Karpas-422 (cell line): ENCODE results near the gene PTPRG. TPM values are rescaled to one million over a fixed set of nuclear protein-coding genes. Genes with fewer than 3 reads are reported as not detected.

Experiments used
- DNase-seq: peaks from one replicate; pipeline ENCODE4 v3.0.0-alpha.2; 2015
- H2AFZ ChIP-seq: fragments of 200-600 bp; sonication (generic); 2 replicates; pipeline ENCODE4 v1.6.1; 2014; ENCODE audit warnings: antibody characterized with exemption, low read length, mixed read lengths
- H3K27ac ChIP-seq: fragments of 200-600 bp; sonication (generic); 2 replicates; pipeline ENCODE4 v1.5.1; 2014; ENCODE audit warnings: mild to moderate bottlenecking, low read length, moderate library complexity
- H3K27me3 ChIP-seq: fragments of 200-600 bp; sonication (generic); 2 replicates; pipeline ENCODE4 v1.6.1; 2014; ENCODE audit warnings: low read length, mixed read lengths
- H3K36me3 ChIP-seq: fragments of 200-600 bp; sonication (generic); 2 replicates; pipeline ENCODE4 v1.6.1; 2014; ENCODE audit warnings: low read length, mixed read lengths; ENCODE audit not compliant: insufficient read depth
- H3K4me1 ChIP-seq: fragments of 200-600 bp; sonication (generic); 2 replicates; pipeline ENCODE4 v1.6.1; 2014; ENCODE audit warnings: mild to moderate bottlenecking, low read length, mixed read lengths
- H3K4me2 ChIP-seq: fragments of 200-600 bp; sonication (generic); 2 replicates; pipeline ENCODE4 v1.6.1; 2014; ENCODE audit warnings: low read length, low read depth, mild to moderate bottlenecking; ENCODE audit not compliant: poor library complexity, severe bottlenecking
- H3K4me3 ChIP-seq: fragments of 200-600 bp; sonication (generic); 2 replicates; pipeline ENCODE4 v1.5.1; 2014; ENCODE audit warnings: mild to moderate bottlenecking, antibody characterized with exemption, low read length, mixed read lengths
- H3K79me2 ChIP-seq: fragments of 200-600 bp; sonication (generic); 2 replicates; pipeline ENCODE4 v1.6.1; 2014; ENCODE audit warnings: mild to moderate bottlenecking, low read length, mixed read lengths
- H3K9ac ChIP-seq: fragments of 200-600 bp; sonication (generic); 2 replicates; pipeline ENCODE4 v1.6.0; 2014; ENCODE audit warnings: low read length
- H3K9me2 ChIP-seq: fragments of 200-600 bp; sonication (generic), shearing (Covaris generic); replicated peaks from 2 replicates; pipeline ENCODE4 v1.6.0; 2014; ENCODE audit warnings: mild to moderate bottlenecking, low read length, moderate library complexity; ENCODE audit not compliant: insufficient read depth
- H3K9me3 ChIP-seq: fragments of 300-700, 200-600 bp; sonication (generic); 2 replicates; pipeline ENCODE4 v1.6.1; 2014; ENCODE audit warnings: low read length, mixed read lengths
- H4K20me1 ChIP-seq: fragments of 200-600 bp; sonication (generic); 2 replicates; pipeline ENCODE4 v1.6.1; 2014; ENCODE audit warnings: mild to moderate bottlenecking, antibody characterized with exemption, low read length, low read depth; ENCODE audit not compliant: insufficient read depth
- total RNA-seq: library from RNA; depleted of rRNA; stranded (reverse); fragments of >200 nt; shearing (Covaris generic); gene quantifications from 2 replicates; pipeline ENCODE4 v1.2.3, GENCODE V29; 2014; ENCODE audit warnings: low replicate concordance

PTPRG gene
- total RNA-seq, 1 experiment from 2014 or later = not detected

DNA sequence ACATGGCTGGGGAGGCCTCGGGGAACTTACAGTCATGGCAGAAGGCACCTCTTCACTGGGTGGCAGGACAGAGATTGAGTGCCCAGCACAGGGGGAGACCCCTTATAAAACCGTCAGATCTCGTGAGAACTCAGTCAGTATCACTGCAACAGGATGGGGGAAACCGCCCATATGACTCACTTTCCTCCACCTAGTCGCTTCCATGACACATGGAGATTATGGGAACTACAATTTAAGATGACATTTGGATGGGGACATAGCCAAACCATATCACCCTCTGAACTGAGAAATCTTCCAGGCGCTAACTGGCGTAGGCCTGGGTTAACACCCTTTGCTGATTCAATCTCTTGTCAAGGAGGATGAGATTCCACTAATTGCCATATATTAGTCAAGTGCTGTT lies 419.7 kb downstream of the PTPRG start:
- Histone ChIP-seq H3K79me2 (no peaks in the 10 kb centered on the region), H3K36me3 (no peaks in the 10 kb centered on the region), H3K4me1 (no peaks in the 10 kb centered on the region), H3K4me2 (no peak overlapping the region), H2AFZ (no peak overlapping the region), H3K9me3 (no peaks in the 10 kb centered on the region), H3K4me3 (no peak overlapping the region), H4K20me1 (no peaks in the 10 kb centered on the region), H3K27ac (no peak overlapping the region), H3K9ac (no peak overlapping the region), H3K9me2 (no peaks in the 10 kb centered on the region), H3K27me3 (no peaks in the 10 kb centered on the region)
- no peak for DNase-seq

GRCh38 chr3:61983479-61983878 lies 422.1 kb downstream of the PTPRG start:
- no peak overlapping the region for H3K27ac ChIP-seq
- H3K4me2 ChIP-seq = no peak overlapping the region
- no peak overlapping the region for H3K9ac ChIP-seq
- H3K4me3 ChIP-seq = no peak overlapping the region
- no peak for DNase-seq
- H3K36me3 ChIP-seq = no peaks in the 10 kb centered on the region
- no peaks in the 10 kb centered on the region for H3K79me2 ChIP-seq
- H4K20me1 ChIP-seq = no peaks in the 10 kb centered on the region
- H3K4me1 ChIP-seq = no peaks in the 10 kb centered on the region
- H3K27me3 ChIP-seq = no peaks in the 10 kb centered on the region
- H3K9me3 ChIP-seq = no peaks in the 10 kb centered on the region
- no peaks in the 10 kb centered on the region for H3K9me2 ChIP-seq
- no peak overlapping the region for H2AFZ ChIP-seq

DNA sequence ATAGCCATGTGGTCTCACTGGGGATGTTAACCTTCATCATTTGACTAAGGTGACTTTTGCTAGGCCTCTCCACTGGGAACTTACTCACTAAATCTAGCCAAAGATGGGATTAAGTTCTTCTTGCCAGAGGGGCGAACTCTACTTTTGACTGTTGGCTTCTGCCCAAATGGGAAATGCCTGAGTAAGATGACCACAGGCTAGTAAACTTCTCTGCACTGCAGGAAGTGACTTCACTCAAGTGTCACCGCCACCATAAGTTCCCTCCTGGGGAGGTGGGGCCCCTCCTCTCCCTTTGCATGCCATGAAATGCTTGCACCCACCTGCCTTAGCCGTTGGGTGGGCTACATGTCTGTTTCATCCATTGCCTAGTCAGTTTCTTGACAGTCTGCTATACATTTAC lies 423.6 kb downstream of the PTPRG start:
- no peaks in the 10 kb centered on the region for H3K4me1 ChIP-seq
- H4K20me1 ChIP-seq = no peaks in the 10 kb centered on the region
- no peak overlapping the region for H3K9ac ChIP-seq
- no peak overlapping the region for H3K27ac ChIP-seq
- H3K4me3 ChIP-seq = no peak overlapping the region
- no peak overlapping the region for H3K4me2 ChIP-seq
- H3K27me3 ChIP-seq = no peaks in the 10 kb centered on the region
- DNase-seq = no peak
- no peaks in the 10 kb centered on the region for H3K79me2 ChIP-seq
- no peaks in the 10 kb centered on the region for H3K9me3 ChIP-seq
- H3K9me2 ChIP-seq = no peaks in the 10 kb centered on the region
- no peak overlapping the region for H2AFZ ChIP-seq
- H3K36me3 ChIP-seq = no peaks in the 10 kb centered on the region

GRCh38 chr3:61986473-61986872 lies 425.1 kb downstream of the PTPRG start:
- H3K9me2 ChIP-seq = no peaks in the 10 kb centered on the region

DNA sequence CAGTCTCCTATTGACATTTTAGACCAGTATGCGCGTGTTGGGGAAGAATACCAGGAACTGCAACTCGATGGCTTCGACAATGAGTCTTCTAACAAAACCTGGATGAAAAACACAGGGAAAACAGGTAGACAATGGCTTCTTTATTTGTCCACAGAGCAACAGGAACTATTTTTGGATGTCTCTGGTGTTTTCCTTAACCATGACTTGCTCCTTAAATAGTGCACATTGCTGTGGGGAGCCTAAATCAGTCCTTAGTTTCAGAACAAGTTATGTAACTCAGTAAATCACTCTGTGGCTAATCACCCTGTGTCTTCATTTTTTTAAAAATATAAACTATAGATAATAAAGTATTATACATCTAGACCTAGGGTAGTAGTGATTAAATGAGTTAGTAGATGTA lies 428.3 kb downstream of the PTPRG start:
- Histone ChIP-seq H3K9me3 (no peaks in the 10 kb centered on the region), H3K27me3 (no peaks in the 10 kb centered on the region), H3K79me2 (no peaks in the 10 kb centered on the region), H2AFZ (no peak overlapping the region), H3K4me2 (no peak overlapping the region), H4K20me1 (no peaks in the 10 kb centered on the region), H3K36me3 (no peaks in the 10 kb centered on the region), H3K27ac (no peak overlapping the region), H3K9me2 (no peaks in the 10 kb centered on the region), H3K9ac (no peak overlapping the region), H3K4me3 (no peak overlapping the region), H3K4me1 (no peaks in the 10 kb centered on the region)
- DNase-seq = no peak

More at GRCh38 chr3:61986473-61986872, 425.1 kb downstream of the PTPRG start:
- Histone ChIP-seq H3K79me2 (no peaks in the 10 kb centered on the region), H3K9me3 (no peaks in the 10 kb centered on the region), H3K4me3 (no peak overlapping the region), H4K20me1 (no peaks in the 10 kb centered on the region), H3K9ac (no peak overlapping the region), H3K27ac (no peak overlapping the region), H3K36me3 (no peaks in the 10 kb centered on the region), H2AFZ (no peak overlapping the region), H3K4me1 (no peaks in the 10 kb centered on the region), H3K27me3 (no peaks in the 10 kb centered on the region), H3K4me2 (no peak overlapping the region)
- no peak for DNase-seq

DNA sequence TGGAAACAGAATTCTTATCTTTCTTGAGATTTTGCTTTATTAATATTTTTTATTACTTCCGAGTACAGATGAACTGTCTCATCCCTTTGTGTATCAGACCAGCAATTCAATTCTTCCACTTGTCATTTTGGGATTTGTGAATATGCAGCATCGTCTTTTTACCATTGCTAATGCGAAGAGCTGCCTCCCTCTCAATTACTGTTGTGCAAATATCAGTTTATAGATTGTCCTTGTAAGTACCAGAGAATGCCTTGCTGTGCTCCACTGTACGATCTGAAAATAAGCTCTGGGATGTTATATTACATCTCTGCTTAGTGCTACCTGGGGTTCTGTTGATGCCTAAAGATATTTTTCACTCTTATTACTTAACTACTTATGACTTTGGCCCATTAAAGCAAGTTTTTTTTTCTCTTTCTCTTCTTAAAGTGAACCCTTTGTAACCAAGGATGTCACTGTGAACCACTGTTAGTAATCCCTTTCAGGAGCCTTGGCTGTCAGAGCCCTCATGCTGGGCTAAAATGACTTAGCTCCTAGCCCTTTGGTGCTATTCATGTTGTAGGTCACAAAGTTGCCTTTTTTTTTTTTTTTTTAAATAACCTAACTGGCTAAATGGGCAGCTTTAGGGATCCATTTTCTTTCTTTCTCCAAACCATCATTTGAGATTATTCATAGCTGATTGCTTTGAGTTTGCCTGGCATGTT lies 429.1 kb downstream of the PTPRG start:
- no peak overlapping the region for H3K9ac ChIP-seq
- H3K36me3 ChIP-seq = no peaks in the 10 kb centered on the region
- no peak overlapping the region for H3K4me3 ChIP-seq
- no peak for DNase-seq
- no peak overlapping the region for H2AFZ ChIP-seq
- no peak overlapping the region for H3K4me2 ChIP-seq
- no peaks in the 10 kb centered on the region for H3K4me1 ChIP-seq
- H3K79me2 ChIP-seq = no peaks in the 10 kb centered on the region
- no peaks in the 10 kb centered on the region for H3K27me3 ChIP-seq
- H3K9me3 ChIP-seq = no peaks in the 10 kb centered on the region
- no peak overlapping the region for H3K27ac ChIP-seq
- no peaks in the 10 kb centered on the region for H3K9me2 ChIP-seq
- H4K20me1 ChIP-seq = no peaks in the 10 kb centered on the region

GRCh38 chr3:61991706-61992105 lies 430.3 kb downstream of the PTPRG start:
- DNase-seq = no peak
- H3K4me3 ChIP-seq = no peak overlapping the region
- no peaks in the 10 kb centered on the region for H3K4me1 ChIP-seq
- H3K79me2 ChIP-seq = no peaks in the 10 kb centered on the region
- H3K9ac ChIP-seq = no peak overlapping the region
- no peaks in the 10 kb centered on the region for H4K20me1 ChIP-seq
- no peaks in the 10 kb centered on the region for H3K27me3 ChIP-seq
- no peak overlapping the region for H2AFZ ChIP-seq
- no peaks in the 10 kb centered on the region for H3K9me2 ChIP-seq
- H3K27ac ChIP-seq = no peak overlapping the region
- H3K36me3 ChIP-seq = no peaks in the 10 kb centered on the region
- no peaks in the 10 kb centered on the region for H3K9me3 ChIP-seq
- no peak overlapping the region for H3K4me2 ChIP-seq

- Histone ChIP-seq H3K4me1 (no peaks in the 10 kb centered on the region), H3K4me2 (no peak overlapping the region), H3K9me3 (no peaks in the 10 kb centered on the region), H3K27me3 (no peaks in the 10 kb centered on the region), H3K4me3 (no peak overlapping the region), H2AFZ (no peak overlapping the region), H3K79me2 (no peaks in the 10 kb centered on the region), H3K9ac (no peak overlapping the region), H3K9me2 (no peaks in the 10 kb centered on the region), H3K27ac (no peak overlapping the region), H4K20me1 (no peaks in the 10 kb centered on the region), H3K36me3 (no peaks in the 10 kb centered on the region)
- DNase-seq = no peak
These were observed 435.0 kb downstream of the PTPRG start for GRCh38 chr3:61996366-61996765.
